Islet precursor cell (in vitro differentiated cells): ENCODE results near the gene C11orf24.
"Not testable (repeated sequence)": the region's sequence is repeated elsewhere in the genome, so short reads cannot be mapped to it uniquely, and the experiment has no call there.

Source experiments
- DNase-seq: peaks from one replicate; pipeline ENCODE4 v3.0.0-alpha.2; 2018

The C11orf24 gene

DNA sequence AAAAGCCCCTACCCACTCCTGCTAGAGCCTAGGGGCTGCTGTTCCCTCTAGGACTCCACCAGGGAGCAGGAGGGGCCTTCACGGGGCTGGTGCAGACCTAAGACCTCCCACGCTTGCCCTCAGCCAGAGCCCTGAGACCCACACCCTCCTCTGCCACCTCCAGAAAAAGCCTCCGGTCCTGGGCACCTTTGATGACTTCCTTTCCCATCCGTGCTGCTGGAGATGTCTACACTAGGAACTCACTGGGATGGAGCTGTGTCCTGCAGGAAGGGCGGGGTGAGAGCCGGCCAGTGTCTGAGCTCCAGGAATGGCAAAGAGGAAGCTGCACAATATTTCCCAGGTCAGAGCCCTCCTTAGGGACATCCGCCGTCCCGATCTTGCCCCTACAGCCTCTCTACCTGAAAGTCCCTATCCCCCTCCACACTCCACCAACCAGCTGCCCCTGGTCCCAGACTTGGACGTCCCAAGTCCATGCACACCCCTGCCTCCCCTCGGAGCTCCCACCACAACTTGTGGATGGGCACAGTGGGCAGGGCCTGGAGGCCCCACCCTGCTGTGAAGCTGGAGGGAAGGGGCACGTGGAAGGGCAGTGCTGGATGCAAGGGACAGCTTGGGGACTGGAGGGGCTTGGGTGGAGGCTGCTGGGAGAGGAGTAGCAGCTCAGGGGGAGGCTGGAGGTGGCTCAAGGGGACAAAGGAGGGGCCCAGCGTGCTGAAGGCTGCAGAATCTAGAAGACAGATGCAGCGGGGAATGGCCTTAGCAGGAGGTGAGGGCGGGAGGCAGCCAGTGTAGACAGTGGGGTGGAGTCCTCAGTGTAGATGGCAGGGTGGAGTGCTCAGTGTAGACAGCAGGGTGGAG lies 27.1 kb upstream of the C11orf24 start:
- no peak for DNase-seq

DNA sequence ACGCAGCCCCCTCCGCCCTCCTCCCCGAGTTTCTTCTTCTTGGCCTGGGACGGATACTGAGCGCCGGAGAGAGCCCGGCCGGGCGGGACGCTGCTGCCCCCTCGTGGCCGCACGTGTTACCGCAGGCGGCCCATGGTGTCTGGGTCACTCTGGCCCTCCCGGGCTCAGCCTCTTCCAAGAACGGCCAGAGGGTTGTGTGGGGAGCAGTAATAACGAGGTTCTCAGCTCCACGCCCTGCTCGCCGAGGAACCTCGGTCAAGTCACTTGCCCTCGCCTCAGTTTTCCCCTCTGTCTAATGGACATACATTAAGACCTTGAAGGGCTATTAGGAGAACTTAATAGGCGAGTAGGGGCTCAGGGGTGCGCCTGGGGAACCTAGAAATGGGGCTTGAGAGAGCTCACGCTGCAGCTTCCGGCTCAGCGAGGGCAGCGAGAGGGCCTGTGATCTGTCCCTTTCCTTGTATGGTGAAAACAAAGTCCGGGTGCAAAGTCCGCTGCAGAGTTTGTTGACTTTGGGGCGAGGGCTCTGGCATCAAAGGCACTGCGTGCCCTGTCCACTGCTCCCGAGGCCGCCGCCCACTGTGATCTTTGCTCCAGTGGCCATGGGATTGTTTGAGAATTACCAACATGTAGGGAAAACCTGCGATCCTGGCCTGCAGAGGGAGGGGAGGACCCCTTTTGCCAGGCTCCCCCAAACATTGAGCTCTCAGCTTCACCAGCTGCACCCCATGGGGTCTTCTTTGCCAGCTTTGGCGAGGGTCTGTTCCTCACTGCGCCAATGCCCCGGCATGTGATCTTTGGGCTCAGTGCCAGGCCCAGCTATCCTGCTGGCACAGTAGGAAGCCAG lies 26.3 kb upstream of the C11orf24 start:
- peak; percentile 89 for DNase-seq

DNA sequence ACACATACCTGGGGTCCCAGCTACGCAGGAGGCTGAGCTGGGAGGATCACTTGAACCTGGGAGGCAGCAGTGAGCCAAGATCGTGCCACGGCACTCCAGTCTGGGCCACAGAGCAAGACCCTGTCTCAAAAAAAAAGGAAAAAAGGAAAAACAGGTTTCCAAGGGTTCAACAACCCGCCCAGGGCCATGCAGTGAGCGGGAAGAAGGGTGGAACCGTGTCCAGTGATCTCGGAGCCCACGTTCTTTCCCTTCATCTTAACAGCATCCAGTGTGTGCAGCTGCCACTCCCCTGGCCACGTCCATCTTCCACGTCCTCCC lies 25.7 kb upstream of the C11orf24 start:
- DNase-seq, result no peak

DNA sequence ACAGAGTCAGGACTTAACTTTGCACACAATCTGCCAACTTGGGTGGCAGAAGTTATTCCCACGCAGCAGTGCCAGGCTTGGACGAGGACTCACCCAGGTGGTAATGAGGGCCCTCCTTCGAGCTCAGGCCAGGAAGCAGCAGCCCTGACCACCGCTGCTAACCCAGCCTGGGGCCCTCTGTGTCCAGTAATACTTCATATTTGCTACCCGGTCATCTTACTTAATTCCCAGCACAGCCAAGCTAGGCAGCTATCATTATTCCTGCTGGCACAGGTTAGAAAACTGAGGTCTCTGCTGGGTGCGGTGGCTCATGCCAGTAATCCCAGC lies 25.2 kb upstream of the C11orf24 start:
- no peak for DNase-seq

DNA sequence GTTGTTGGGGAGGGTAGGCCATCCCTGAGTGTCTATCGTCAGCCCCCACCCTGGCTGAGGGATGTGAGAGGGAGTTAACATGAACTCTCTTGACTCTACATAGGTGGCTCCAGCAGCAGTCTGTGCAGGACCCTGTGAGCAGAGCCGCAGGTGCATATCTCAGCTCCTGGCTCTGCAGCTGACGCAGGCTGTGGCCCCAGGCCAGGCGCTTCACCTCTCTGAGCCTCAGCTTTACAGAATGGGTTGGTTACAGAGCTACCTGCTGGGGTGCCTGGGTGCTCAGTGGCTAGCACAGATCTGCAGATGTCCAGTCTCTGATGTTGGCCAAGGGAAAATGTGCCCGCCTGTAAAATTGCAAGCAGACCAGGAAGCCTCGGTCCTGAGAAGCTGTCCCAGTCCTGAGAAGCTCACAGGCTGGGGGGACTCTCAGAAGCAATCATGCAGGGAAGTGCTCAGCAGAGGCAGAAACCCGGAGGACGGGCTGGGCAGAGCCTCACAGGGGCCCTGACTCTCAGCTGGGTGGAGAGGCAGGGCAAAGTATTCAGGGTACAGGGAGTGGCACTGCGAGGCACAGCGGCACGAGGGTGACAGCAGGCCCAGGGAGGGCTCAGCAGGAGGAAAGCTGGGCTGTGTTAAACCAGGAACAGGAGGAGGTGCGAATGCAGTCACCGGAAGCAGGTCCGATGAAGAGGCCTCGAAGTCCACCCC lies 24.7 kb upstream of the C11orf24 start:
- no peak for DNase-seq

DNA sequence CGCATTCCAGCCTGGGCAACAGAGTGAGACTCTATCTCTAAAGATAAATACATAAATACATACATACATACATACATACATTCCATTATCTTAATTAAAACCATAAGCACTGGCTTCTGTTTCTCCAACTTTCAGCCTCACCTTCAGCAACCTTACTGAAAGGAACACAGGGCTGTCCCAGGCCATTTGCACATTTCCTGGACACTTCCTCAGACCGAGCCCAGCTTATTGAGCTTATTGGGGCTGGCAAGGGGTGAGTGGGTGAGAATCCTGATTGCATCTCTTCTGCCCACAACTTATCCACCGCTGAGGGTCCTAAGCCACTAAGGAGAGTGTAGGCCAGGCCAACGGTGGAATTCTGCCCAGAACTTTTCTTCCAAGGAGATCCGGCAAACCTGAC lies 24.2 kb upstream of the C11orf24 start:
- no peak for DNase-seq

DNA sequence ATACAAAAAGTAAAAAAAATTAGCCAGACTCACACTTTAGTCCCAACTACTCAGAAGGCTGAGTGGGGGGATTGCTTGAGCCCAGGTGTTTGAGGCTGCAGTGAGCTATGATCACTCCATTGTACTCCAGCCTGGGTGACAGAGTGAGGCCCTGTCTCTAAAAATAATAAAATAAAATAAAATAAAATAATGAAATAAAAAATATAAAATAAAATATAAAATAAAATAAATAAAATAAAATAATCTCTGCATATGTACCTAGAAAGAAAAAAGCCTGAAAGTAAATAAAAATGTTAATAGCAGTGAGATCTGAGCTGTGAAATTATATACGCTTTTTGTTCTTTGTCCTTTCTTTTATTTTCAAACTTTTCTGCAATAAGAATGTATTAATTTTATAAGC lies 23.5 kb upstream of the C11orf24 start:
- no peak for DNase-seq

DNA sequence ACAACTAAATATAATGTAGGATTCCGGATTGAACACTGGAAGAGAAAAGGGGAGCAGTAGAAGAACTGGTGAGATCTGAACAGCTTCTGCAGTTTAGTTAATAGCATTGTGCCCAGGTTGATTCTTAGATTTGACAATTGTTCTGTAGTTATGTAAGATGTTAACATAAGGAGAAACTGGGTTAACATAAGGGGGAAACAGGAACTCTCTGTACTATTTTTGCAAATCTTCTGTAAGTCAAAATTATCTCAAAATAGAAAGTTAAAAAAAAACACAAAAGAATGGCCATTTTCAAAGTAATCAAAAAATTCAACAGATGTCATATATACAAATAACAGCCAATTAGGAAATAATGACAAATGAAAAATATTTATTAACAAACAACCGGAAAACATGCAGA lies 21.9 kb upstream of the C11orf24 start:
- no peak for DNase-seq

DNA sequence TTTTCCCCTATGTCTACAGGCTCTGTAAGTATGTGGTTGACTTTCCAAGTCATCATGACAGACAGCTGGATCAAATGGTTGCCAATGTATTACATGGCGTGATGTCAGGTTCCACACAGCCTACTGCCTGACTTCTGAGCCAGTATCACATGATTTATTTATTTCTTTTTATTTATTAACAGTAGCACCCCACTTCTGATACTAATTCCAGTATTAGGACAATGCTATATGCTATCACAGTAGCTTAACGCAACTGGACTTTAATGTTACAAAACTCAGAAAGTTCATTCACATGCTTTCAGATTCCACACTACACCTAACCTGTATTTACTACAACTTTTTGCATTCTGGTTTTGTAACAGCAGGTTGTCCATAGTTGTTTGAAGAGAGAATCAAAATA lies 17.7 kb upstream of the C11orf24 start:
- DNase-seq, result no peak

DNA sequence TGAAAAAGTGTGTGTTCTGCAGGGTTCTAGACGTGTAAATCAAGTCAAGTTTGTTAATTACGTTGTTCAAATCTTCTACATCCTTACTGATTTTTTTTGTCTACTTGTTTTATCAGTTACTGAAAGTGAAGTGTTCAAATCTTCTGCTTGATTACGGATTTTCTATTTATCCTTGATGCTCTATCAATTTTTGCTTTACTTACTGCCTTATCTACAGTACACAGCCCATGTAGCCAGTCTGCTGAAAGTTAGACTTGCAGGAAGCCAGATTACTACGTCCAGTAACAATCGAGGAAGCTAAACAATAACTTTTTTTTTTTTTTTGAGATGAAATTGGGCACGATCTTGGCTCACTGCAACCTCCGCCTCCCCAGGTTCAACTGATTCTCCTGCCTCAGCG lies 15.6 kb upstream of the C11orf24 start:
- DNase-seq, result no peak

DNA sequence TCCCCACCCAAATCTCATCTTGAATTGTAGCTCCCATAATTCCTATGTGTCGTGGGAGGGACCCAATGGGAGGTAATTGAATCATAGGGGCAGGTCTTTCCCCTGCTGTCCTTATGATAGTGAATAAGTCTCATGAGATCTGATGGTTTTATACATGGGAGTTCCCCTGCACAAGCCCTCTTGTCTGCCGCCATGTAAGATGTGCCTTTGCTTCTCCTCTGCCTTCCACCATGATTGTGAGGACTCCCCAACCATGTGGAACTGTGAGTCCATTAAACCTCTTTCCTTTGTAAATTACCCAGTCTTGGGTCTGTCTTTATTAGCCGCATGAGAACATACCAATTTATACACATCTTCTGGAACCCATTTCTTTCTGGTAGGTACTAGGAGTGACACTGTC lies 12.8 kb upstream of the C11orf24 start:
- DNase-seq, result not testable (repeated sequence)

DNA sequence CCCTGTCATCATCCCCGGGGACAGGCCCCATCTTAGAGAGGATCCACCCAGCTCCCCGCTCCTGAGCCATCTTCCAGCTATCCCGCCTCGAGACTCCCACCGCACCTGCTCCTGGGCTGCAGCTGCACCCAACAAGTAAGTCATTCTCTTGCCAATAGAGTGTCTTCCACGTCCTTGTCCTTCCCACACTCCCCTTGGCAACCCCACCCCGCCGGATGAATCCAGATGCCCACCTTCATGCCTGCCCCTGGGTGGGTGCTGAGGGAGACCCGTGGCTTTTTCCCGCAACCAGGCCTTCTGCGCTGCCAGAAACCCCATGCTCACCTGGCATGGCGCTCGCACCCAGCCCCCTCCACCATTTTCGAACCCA lies 11.1 kb upstream of the C11orf24 start:
- no peak for DNase-seq

DNA sequence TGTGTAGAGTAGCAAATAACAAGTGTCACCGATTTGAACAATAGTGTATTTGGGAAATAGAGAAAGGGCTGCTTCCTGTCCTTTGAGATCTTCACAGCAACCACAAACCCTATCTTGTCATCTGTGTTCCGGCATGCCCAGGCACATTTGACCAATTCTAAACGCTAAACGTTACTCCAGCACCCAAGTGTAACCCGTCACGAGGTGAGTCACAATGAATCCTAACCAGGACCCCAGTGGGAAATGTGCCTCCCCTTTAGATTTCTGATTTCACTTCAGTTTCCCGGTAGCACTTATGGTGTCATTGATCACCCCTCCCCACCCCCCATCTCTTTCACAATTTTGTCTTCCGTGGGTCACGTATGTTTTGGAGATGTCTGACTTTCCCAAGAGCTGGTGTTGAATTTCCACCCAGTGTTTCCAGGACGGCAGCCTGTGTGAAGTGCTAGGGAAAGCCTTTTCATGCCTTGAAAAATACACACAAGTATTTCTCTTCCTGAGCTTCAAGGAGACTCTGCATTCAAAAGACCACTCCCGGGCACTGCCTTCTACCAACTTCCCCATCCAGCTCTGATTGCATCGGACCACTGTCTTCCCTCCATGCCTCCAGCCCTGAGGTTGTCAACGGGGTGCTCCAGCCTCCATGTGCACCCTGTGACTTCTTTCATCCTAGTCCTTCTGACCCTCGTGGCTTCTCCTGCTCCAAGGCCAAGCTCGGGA lies 10.5 kb upstream of the C11orf24 start:
- DNase-seq, result no peak

DNA sequence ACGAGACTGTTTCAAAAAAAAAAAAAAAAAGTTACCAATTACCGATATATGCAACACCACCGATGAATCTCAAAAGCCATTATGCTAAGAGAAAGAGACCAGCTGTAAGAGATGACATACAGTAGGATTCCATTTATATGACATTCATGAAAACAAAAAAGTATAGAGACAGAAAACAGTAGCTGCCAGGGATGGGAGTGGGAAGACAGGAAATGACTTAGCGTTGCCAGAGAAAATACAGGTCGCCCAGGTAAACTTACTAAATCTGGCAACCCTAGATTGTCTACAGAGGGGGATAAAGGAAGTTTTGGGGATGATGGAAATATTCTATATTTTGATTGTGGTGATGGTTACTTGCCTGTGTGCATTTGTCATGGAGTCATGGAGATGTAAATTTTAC lies 7.9 kb upstream of the C11orf24 start:
- no peak for DNase-seq

DNA sequence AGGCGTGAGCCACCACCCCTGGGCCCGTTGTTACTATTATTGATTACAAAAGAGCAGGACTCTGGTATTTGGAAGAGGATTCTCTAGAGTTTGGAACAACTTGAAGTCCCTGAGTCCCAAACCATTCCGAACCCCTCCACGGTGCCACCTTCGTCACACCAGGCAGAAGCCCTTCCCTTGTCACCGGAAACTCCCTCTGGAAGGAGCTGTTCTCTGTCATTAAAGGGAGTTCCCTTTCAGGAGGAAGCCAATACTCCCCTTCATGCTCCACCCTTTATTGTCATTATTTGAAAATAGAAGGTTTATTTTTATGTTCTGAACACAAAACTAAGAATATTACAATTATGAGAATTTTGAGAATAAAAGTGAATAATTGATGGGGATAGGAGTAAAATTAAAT lies 5.1 kb upstream of the C11orf24 start:
- no peak for DNase-seq

DNA sequence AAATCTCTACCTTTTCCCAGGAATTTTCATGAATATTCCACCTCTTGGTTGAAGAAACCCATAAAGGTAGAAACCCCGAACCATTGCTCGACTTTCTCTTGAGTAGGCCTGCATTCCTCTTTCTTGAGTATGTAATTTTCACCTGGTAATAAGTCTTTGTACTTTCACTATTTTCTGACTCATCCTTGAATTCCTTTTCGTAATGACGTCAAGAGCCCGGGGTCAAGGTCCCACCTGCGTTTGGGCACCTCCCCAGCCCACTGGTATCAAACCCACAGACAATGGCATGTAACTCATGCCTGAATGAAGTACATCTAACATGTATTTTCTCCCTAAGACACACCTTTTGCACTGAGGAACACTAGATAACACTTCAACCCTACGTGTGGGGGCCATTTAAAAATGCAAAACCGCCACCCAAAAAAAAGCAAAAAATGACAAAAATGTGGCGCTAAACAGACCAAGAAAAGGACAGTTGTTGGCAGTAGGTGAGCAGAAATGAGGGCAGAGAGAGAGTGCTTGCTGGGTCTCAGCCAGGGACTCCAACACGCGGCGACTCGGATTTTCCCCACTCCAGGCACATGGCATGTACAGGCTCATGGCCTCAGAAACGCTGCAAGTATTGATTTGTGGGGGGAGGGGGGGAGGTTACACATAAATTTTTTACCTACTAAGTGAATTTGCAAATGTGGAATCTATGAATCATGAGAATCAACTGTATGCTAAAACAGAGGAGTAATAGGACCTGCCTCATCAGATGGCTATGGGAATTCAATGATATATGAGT lies 4.1 kb upstream of the C11orf24 start:
- DNase-seq, result no peak

DNA sequence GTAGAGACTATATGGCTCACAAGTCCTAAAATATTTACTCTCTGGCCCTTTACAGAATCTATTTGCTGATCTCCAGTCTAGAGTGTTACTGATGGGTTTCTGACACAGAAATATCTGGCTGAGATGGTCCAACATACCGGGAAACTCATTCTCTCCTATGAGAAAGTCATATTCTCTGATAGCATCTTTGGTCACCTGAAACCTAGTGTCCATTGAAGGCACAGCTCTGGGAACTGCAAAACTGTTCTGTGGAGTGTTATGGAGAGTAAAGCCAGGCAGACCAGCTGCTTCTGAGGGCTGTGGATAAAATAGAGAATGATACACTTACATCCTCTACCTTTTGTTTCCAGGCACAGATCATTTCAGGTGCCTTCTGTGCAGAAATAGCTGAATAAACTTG lies 2.5 kb upstream of the C11orf24 start:
- DNase-seq, result no peak

DNA sequence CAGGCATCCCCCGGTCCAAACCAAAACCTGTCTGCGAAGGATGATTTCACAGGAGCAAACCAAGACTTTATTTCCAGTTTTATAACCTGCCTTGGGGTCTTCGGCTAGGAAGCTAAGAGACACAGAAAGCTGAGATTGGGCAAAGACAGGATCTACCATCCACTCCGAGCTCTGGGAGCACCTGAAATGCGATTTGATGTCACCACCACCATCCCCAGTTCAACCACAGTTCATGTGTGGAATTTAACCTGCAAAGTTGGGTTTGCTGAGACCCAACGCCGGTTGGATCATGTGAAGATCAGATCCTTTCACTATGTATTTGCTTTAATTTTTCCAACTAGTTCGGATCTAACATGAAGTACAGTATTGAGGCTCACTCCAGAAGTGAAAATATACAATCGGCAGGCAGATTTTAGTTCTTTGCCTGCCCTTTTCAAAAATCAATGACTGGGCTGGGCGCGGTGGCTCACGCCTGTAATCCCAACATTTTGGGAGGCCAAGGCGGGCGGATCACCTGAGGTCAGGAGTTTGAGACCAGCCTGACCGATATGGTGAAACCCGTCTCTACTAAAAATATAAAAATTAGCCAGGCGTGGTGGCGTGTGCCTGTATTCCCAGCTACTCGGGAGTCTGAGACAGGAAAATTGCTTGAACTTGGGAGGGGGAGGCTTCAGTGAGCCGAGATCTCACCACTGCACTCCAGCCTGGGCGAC lies 1.4 kb upstream of the C11orf24 start:
- DNase-seq, result no peak

DNA sequence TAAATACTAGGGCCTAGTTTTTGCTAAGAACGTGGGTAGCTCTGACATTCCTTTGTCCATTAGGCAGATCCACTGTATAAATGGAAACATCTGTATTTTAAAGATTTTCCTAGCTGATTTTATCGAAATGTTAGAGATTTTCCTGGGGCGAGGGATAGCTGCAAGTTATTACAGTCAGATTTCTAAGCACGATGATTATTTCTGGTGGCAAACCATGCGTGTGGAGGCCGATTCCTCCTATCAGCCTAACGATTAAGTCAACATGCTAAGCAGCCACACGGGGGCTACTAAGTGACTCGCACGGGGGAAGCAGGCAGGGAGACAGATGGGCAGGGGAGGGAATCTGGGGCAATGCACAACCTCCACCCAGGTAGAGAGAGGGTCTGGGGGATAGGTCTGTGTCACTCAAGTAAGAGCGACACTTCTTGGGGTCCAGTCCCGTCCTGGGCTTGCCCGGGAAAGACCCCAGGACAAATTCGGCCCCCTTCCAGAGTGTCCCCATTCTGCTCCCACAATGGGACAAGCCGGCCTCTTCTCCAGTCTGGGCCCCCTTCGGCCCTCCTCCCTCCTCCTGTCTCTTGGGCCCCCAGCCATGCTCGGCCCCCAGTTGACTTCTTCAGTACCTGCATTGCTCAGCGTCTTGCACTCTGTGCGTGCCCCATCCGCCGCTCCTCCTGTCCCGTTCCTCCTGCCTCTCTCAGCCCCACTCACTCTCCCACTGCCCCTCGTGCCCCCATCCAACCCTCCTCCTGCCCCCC lies 571 bp downstream of the C11orf24 start:
- DNase-seq, result peak; percentile 85

DNA sequence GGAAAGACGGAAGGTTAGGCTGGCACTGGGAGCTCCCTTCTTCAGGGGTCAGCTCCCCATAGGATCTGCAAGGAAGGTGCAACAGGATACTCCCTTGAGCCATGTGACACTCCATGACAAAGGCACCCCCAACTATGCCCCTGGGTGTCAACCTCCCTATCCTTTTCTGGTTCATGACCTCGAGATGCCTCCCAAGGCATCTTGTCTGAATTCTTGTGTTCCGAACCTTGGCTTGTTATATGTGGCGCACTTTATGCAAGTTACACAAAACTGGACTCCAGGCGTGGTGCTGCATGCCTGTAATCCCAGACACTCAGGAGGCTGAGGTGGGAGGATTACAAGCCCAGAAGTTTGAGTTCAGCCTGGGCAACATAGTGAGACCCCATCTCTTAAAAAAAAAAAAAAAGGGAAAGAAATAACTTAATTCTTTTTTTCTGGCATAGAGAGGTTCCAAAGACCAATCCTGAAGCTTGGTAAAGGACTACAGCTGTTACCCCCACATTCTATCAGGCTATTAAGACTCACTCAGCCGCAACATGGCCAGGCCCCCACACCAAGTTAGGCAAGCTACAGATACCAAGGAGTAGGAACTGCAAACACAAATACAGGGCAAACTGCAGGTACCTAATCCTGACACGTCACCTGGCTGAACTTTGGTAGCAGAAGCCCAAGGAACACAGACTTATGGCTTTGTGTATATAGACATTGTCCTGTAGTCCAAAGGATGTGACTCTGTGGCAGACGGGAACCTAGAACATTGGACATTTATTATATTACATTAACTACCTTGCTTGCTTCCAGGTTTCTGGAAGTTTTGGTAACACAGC lies 1.4 kb downstream of the C11orf24 start:
- DNase-seq, result no peak
